Neural progenitor cell (in vitro differentiated cells): ENCODE data around the gene CEP170B. TPM values are rescaled to one million over a fixed set of nuclear protein-coding genes. Genes with fewer than 3 reads are reported as not detected.

ENCODE experiments used
- DNase-seq: peaks from one replicate; pipeline ENCODE4 v3.0.0-alpha.2; 2016; ENCODE audit warnings: low spot score
- H2AFZ ChIP-seq: fragments of 200-600 bp; sonication (generic); replicated peaks from 2 replicates; pipeline ENCODE4 v1.6.1; 2016; ENCODE audit warnings: antibody characterized with exemption
- H3F3A ChIP-seq: fragments of 200-600 bp; sonication (generic); 2 replicates; pipeline ENCODE4 v1.6.1; 2016; ENCODE audit warnings: antibody characterized with exemption, low read depth
- H3K27ac ChIP-seq: fragments of 200-600 bp; sonication (generic); 2 replicates; pipeline ENCODE4 v1.5.1; 2016; ENCODE audit warnings: mild to moderate bottlenecking
- H3K27me3 ChIP-seq: fragments of 200-600 bp; sonication (generic); 2 replicates; pipeline ENCODE4 v1.6.1; 2016; ENCODE audit warnings: mild to moderate bottlenecking, moderate library complexity
- H3K36me3 ChIP-seq: fragments of 200-600 bp; sonication (generic); 2 replicates; pipeline ENCODE4 v1.5.1; 2016
- H3K4me1 ChIP-seq: fragments of 200-600 bp; sonication (generic); 2 replicates; pipeline ENCODE4 v1.6.1; 2016; ENCODE audit warnings: mixed run types
- H3K4me2 ChIP-seq: fragments of 200-600 bp; sonication (generic); 2 replicates; pipeline ENCODE4 v1.6.1; 2016
- H3K4me3 ChIP-seq: fragments of 200-600 bp; sonication (generic); 2 replicates; pipeline ENCODE4 v1.5.1; 2016
- H3K79me2 ChIP-seq: fragments of 200-600 bp; sonication (generic); 2 replicates; pipeline ENCODE4 v1.6.1; 2016; ENCODE audit warnings: low read depth
- H3K9ac ChIP-seq: fragments of 200-600 bp; sonication (generic); 2 replicates; pipeline ENCODE4 v1.6.1; 2016
- H3K9me3 ChIP-seq: fragments of 200-600 bp; sonication (generic); 2 replicates; pipeline ENCODE4 v1.5.1; 2016; ENCODE audit warnings: low read depth
- H4K20me1 ChIP-seq: fragments of 200-600 bp; sonication (generic); 2 replicates; pipeline ENCODE4 v1.6.1; 2016; ENCODE audit warnings: low read depth
- H3K27ac Mint-ChIP-seq: 3 replicates; pipeline ENCODE4 v1.8.0; 2021; ENCODE audit warnings: mixed read lengths
- H3K27me3 Mint-ChIP-seq: 2 replicates; pipeline ENCODE4 v1.8.0; 2022; ENCODE audit warnings: low read depth, mild to moderate bottlenecking, inconsistent platforms, moderate library complexity, mixed read lengths; ENCODE audit not compliant: insufficient read depth
- H3K36me3 Mint-ChIP-seq: 3 replicates; pipeline ENCODE4 v1.8.0; 2021; ENCODE audit warnings: mixed read lengths
- H3K4me1 Mint-ChIP-seq: 3 replicates; pipeline ENCODE4 v1.8.0; 2021; ENCODE audit warnings: mixed read lengths
- H3K4me3 Mint-ChIP-seq: 3 replicates; pipeline ENCODE4 v1.8.0; 2021; ENCODE audit warnings: mild to moderate bottlenecking, moderate library complexity, mixed read lengths
- H3K9me3 Mint-ChIP-seq: 3 replicates; pipeline ENCODE4 v1.8.0; 2020; ENCODE audit warnings: mixed read lengths
- CTCF ChIP-seq: fragments of 200-600 bp; sonication (generic); IDR thresholded peaks from 2 replicates; pipeline ENCODE4 v1.5.1; 2017; ENCODE audit warnings: antibody characterized with exemption, mild to moderate bottlenecking
- EZH2 ChIP-seq: fragments of 200-600 bp; sonication (generic); IDR thresholded peaks from 2 replicates; pipeline ENCODE4 v1.6.1; 2017; ENCODE audit warnings: antibody characterized with exemption, mild to moderate bottlenecking, moderate library complexity
- EZH2phosphoT487 ChIP-seq: fragments of 200-600 bp; sonication (generic); IDR thresholded peaks from 2 replicates; pipeline ENCODE4 v1.6.1; 2017; ENCODE audit warnings: antibody characterized with exemption
- total RNA-seq: library from RNA; depleted of rRNA; stranded (reverse); fragments of >200 nt; gene quantifications from 2 replicates; pipeline ENCODE4 v1.2.3, GENCODE V29; 2015; ENCODE audit warnings: low replicate concordance

The CEP170B gene
- total RNA-seq, 1 donor from 2014 or later: 3.0 TPM

DNA sequence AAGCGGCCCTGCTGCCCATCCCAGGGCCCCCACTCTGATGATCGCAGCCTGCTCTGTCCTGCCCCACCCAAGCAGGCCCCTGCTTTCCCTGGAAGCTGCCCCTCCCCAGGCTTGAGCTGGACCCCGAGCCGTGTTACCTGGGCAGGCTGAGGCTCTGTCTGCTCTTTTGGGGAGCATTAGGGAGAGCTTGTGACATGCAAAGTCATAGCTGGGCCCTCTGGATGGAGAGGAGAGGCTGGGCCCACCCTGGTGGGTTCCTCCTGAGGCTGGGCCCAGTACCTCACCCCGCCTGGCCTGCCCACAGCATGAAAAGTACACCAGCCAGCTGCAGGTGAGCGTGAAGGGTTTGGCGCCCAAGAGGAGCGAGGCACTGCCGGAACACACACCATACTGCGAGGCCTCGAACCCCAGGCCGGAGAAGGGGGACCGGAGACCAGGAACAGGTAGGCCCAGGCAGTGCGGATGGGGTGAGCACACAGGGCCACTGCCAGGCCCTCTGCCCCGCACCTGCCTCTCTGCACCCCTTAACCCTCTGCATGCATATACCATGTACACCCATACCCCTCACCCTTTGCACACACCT, 15.0 kb downstream of the CEP170B start:
- Histone ChIP-seq H3K27ac (no peak overlapping the region), H2AFZ (no peak overlapping the region), H3K9ac (no peak overlapping the region), H3F3A (no peaks in the 10 kb centered on the region), H3K79me2 (no peaks in the 10 kb centered on the region), H3K9me3 (no peaks in the 10 kb centered on the region), H3K27me3 (no peaks in the 10 kb centered on the region), H3K4me3 (no peak overlapping the region), H3K4me1 (peaks cover 6% of the 10 kb centered on the region), H3K4me2 (no peak overlapping the region), H3K36me3 (no peaks in the 10 kb centered on the region), H4K20me1 (peaks cover 16% of the 10 kb centered on the region)
- H3K9me3 Mint-ChIP-seq: no peaks in the 10 kb centered on the region
- H3K27me3 Mint-ChIP-seq: peaks cover 2% of the 10 kb centered on the region
- no peaks in the 10 kb centered on the region for H3K36me3 Mint-ChIP-seq
- H3K27ac Mint-ChIP-seq: no peak overlapping the region
- DNase-seq: no peak
- H3K4me1 Mint-ChIP-seq: peaks cover 3% of the 10 kb centered on the region
- TF ChIP-seq EZH2phosphoT487: no peak
- TF ChIP-seq CTCF: no peak
- TF ChIP-seq EZH2: no peak
- H3K4me3 Mint-ChIP-seq: no peak overlapping the region

DNA sequence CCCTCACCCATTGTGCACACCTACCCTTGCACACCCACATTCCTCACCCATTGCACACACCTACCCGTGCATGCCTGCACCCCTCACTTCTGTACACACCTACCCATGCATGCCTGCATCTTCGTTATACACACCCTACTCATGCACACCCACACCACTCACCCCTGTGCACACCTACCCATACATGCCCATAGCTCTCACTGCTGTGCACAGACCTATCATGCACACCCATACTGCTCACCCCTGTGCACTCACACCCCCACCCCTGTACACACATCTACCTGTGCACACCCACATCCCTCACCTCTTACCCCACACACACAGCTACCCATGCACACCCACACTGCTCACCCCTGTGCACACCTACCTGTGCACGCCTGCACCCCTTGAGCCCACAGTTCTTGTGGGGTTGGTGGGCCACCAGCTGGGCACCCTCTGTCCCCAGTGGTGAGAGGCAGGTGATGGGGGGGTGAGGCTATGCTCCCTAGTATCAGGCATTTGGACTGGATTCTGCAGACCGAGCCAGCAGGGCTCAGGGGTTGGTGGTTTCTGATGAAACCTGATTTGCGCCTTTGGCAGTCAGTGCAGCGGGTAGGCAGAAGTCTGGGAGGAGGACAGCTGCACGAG, 15.6 kb downstream of the CEP170B start:
- H3K27me3 Mint-ChIP-seq: peaks cover 2% of the 10 kb centered on the region
- no peaks in the 10 kb centered on the region for H3K9me3 Mint-ChIP-seq
- H3K4me2 ChIP-seq: no peak overlapping the region
- no peaks in the 10 kb centered on the region for H3K79me2 ChIP-seq
- peaks cover 6% of the 10 kb centered on the region for H3K4me1 ChIP-seq
- H3K9ac ChIP-seq: no peak overlapping the region
- H3K27ac Mint-ChIP-seq: no peak overlapping the region
- no peaks in the 10 kb centered on the region for H3K36me3 Mint-ChIP-seq
- H3K4me3 Mint-ChIP-seq: no peak overlapping the region
- DNase-seq: no peak
- no peaks in the 10 kb centered on the region for H3K36me3 ChIP-seq
- H3K27me3 ChIP-seq: no peaks in the 10 kb centered on the region
- no peak overlapping the region for H3K27ac ChIP-seq
- no peak overlapping the region for H2AFZ ChIP-seq
- no peaks in the 10 kb centered on the region for H3F3A ChIP-seq
- H3K9me3 ChIP-seq: no peaks in the 10 kb centered on the region
- peaks cover 3% of the 10 kb centered on the region for H3K4me1 Mint-ChIP-seq
- H4K20me1 ChIP-seq: peaks cover 16% of the 10 kb centered on the region
- TF ChIP-seq CTCF (no peak), EZH2phosphoT487 (no peak), EZH2 (no peak)
- H3K4me3 ChIP-seq: no peak overlapping the region

GRCh38 chr14:104881369-104881979, 16.4 kb downstream of the CEP170B start:
- no peak overlapping the region for H3K4me2 ChIP-seq
- no peak overlapping the region for H3K27ac ChIP-seq
- H3K27ac Mint-ChIP-seq: no peak overlapping the region
- H3K27me3 Mint-ChIP-seq: no peaks in the 10 kb centered on the region
- H3K4me1 Mint-ChIP-seq: peaks cover 3% of the 10 kb centered on the region
- no peak for DNase-seq
- no peaks in the 10 kb centered on the region for H3K36me3 ChIP-seq
- H3K9me3 ChIP-seq: no peaks in the 10 kb centered on the region
- H3K36me3 Mint-ChIP-seq: no peaks in the 10 kb centered on the region
- no peaks in the 10 kb centered on the region for H3K79me2 ChIP-seq
- H2AFZ ChIP-seq: no peak overlapping the region
- H3K9ac ChIP-seq: no peak overlapping the region
- no peak overlapping the region for H3K4me3 Mint-ChIP-seq
- TF ChIP-seq EZH2phosphoT487 (no peak), CTCF (no peak), EZH2 (no peak)
- H3K9me3 Mint-ChIP-seq: no peaks in the 10 kb centered on the region
- no peak overlapping the region for H3K4me3 ChIP-seq
- H3K4me1 ChIP-seq: peaks cover 6% of the 10 kb centered on the region
- no peaks in the 10 kb centered on the region for H3F3A ChIP-seq
- H4K20me1 ChIP-seq: peaks cover 16% of the 10 kb centered on the region
- no peaks in the 10 kb centered on the region for H3K27me3 ChIP-seq
